ENCODE results near the gene SPI1.

- TF ChIP-seq CTCF (conservative IDR thresholded peaks at IDR 0.05; ENCODE audit: low read length) (no peak), EZH2phosphoT487 (IDR thresholded peaks at IDR 0.05; ENCODE audit: borderline replicate concordance, low read depth, low read length) (no peak)
Measured at GRCh38 chr11:47357985-47358730, 20.2 kb downstream of the SPI1 start.
